Measurements from ENCODE around the gene MBP.

GRCh38 chr18:76979111-76979751 lies 153.4 kb downstream of the MBP start:
- TF ChIP-seq CTCF (IDR thresholded peaks at IDR 0.05) (no peak), POLR2A (IDR thresholded peaks at IDR 0.05) (no peak)

All from thyroid gland (tissue), 4 donors.